ENCODE measurements around the gene IRAK1.

- no peak for TF ChIP-seq POLR2A (IDR thresholded peaks at IDR 0.05; ENCODE audit: low read depth, low read length)
- TF ChIP-seq POLR2AphosphoS5 (IDR thresholded peaks at IDR 0.05; ENCODE audit: low read depth, low read length): no peak
These were observed 51.4 kb downstream of the IRAK1 start for GRCh38 chrX:153968255-153968654.
